H9 (cell line): ENCODE data around the gene INAFM1. TPM values are rescaled to one million over a fixed set of nuclear protein-coding genes. Genes with fewer than 3 reads are reported as not detected.
A peak's percentile ranks its signal among the peaks of the same experiment; 100 is the strongest.

Experiments used
- DNase-seq: peaks from one replicate; pipeline ENCODE4 v3.0.0-alpha.2; 2017
- H2AFZ ChIP-seq: one replicate; pipeline ENCODE4 v1.6.1; 2013; ENCODE audit warnings: mild to moderate bottlenecking, low read length, control low read depth, moderate library complexity
- H2AK5ac ChIP-seq: 2 replicates; pipeline ENCODE4 v1.6.1; 2013; ENCODE audit warnings: low read length, control low read depth, mixed read lengths; ENCODE audit not compliant: insufficient read length
- H2BK120ac ChIP-seq: one replicate; pipeline ENCODE4 v1.6.1; 2013; ENCODE audit warnings: low read depth, mild to moderate bottlenecking, low read length, control low read depth, inconsistent platforms; ENCODE audit not compliant: poor library complexity, severe bottlenecking
- H2BK12ac ChIP-seq: 2 replicates; pipeline ENCODE4 v1.6.1; 2013; ENCODE audit warnings: low read length, control low read depth, mixed read lengths, low read depth; ENCODE audit not compliant: insufficient read length
- H2BK15ac ChIP-seq: 2 replicates; pipeline ENCODE4 v1.6.1; 2013; ENCODE audit warnings: low read depth, low read length, control low read depth
- H2BK20ac ChIP-seq: one replicate; pipeline ENCODE4 v1.6.1; 2013; ENCODE audit warnings: low read depth, mild to moderate bottlenecking, low read length, control low read depth, inconsistent platforms; ENCODE audit not compliant: poor library complexity, severe bottlenecking
- H2BK5ac ChIP-seq: 2 replicates; pipeline ENCODE4 v1.6.1; 2013; ENCODE audit warnings: low read length, control low read depth, mixed read lengths; ENCODE audit not compliant: insufficient read length
- H3K14ac ChIP-seq: 2 replicates; pipeline ENCODE4 v1.6.1; 2013; ENCODE audit warnings: low read length, control low read depth; ENCODE audit not compliant: insufficient read depth
- H3K18ac ChIP-seq: 2 replicates; pipeline ENCODE4 v1.6.1; 2013; ENCODE audit warnings: low read depth, mild to moderate bottlenecking, mixed read lengths, low read length, control low read depth; ENCODE audit not compliant: insufficient read length
- H3K23ac ChIP-seq: 2 replicates; pipeline ENCODE4 v1.6.1; 2013; ENCODE audit warnings: low read length, control low read depth, mixed read lengths, low read depth; ENCODE audit not compliant: insufficient read length
- H3K23me2 ChIP-seq: 2 replicates; pipeline ENCODE4 v1.6.1; 2013; ENCODE audit warnings: low read depth, mild to moderate bottlenecking, mixed read lengths, low read length, control low read depth; ENCODE audit not compliant: insufficient read length, poor library complexity, severe bottlenecking
- H3K27ac ChIP-seq: 2 replicates; pipeline ENCODE4 v1.5.1; 2013; ENCODE audit warnings: low read length, control low read depth, mixed read lengths, low read depth; ENCODE audit not compliant: insufficient read length
- H3K27me3 ChIP-seq: 2 replicates; pipeline ENCODE4 v1.6.1; 2013; ENCODE audit warnings: low read length, control low read depth, inconsistent platforms; ENCODE audit not compliant: insufficient read depth
- H3K4ac ChIP-seq: 2 replicates; pipeline ENCODE4 v1.6.1; 2013; ENCODE audit warnings: low read depth, mild to moderate bottlenecking, control low read depth, inconsistent platforms, low read length, moderate library complexity
- H3K4me1 ChIP-seq: 2 replicates; pipeline ENCODE4 v1.6.1; 2013; ENCODE audit warnings: low read length, control low read depth, inconsistent platforms; ENCODE audit not compliant: insufficient read depth
- H3K4me2 ChIP-seq: 2 replicates; pipeline ENCODE4 v1.6.1; 2013; ENCODE audit warnings: low read length, control low read depth, mixed read lengths; ENCODE audit not compliant: insufficient read length, insufficient read depth
- H3K56ac ChIP-seq: 2 replicates; pipeline ENCODE4 v1.6.1; 2013; ENCODE audit warnings: low read depth, mild to moderate bottlenecking, mixed read lengths, low read length, control low read depth; ENCODE audit not compliant: insufficient read length
- H3K79me1 ChIP-seq: 2 replicates; pipeline ENCODE4 v1.6.1; 2013; ENCODE audit warnings: low read depth, mild to moderate bottlenecking, moderate library complexity, low read length, control low read depth, inconsistent platforms; ENCODE audit not compliant: insufficient read depth, poor library complexity, severe bottlenecking
- H3K79me2 ChIP-seq: 2 replicates; pipeline ENCODE4 v1.6.1; 2013; ENCODE audit warnings: low read length, control low read depth, inconsistent platforms; ENCODE audit not compliant: insufficient read depth
- H3K9ac ChIP-seq: 2 replicates; pipeline ENCODE4 v1.6.1; 2013; ENCODE audit warnings: low read length, control low read depth, mixed read lengths; ENCODE audit not compliant: insufficient read length; ENCODE audit errors: extremely low read depth
- H3K9me3 ChIP-seq: one replicate; pipeline ENCODE4 v1.6.1; 2013; ENCODE audit warnings: low read depth, low read length, inconsistent platforms; ENCODE audit not compliant: control insufficient read depth
- H3T11ph ChIP-seq: one replicate; pipeline ENCODE4 v1.6.1; 2013; ENCODE audit warnings: mild to moderate bottlenecking, low read length, control low read depth, inconsistent platforms
- H4K20me1 ChIP-seq: one replicate; pipeline ENCODE4 v1.6.1; 2013; ENCODE audit not compliant: control insufficient read depth, insufficient read length, insufficient read depth
- H4K5ac ChIP-seq: 2 replicates; pipeline ENCODE4 v1.6.1; 2013; ENCODE audit warnings: low read depth, mild to moderate bottlenecking, mixed read lengths, low read length, control low read depth; ENCODE audit not compliant: insufficient read length
- H4K8ac ChIP-seq: replicated peaks from 2 replicates; pipeline ENCODE4 v1.6.1; 2013; ENCODE audit warnings: low read length, control low read depth, mixed read lengths, low read depth; ENCODE audit not compliant: insufficient read length
- H4K91ac ChIP-seq: 2 replicates; pipeline ENCODE4 v1.6.1; 2013; ENCODE audit warnings: low read depth, mild to moderate bottlenecking, moderate library complexity, mixed read lengths, low read length, control low read depth; ENCODE audit not compliant: insufficient read length
- H3K27ac Mint-ChIP-seq, 3 experiments: 2 replicates in 2 of 3; 3 replicates in 1 of 3; pipeline ENCODE4 v1.8.0; 2020 to 2021; ENCODE audit warnings: mixed read lengths in 3 of 3, mild to moderate bottlenecking in 1 of 3, moderate library complexity in 1 of 3
- H3K27me3 Mint-ChIP-seq: 2 replicates; pipeline ENCODE4 v1.8.0; 2021; ENCODE audit warnings: low read depth, mild to moderate bottlenecking, moderate library complexity, mixed read lengths
- H3K36me3 Mint-ChIP-seq, 3 experiments: 2 replicates in 2 of 3; 3 replicates in 1 of 3; pipeline ENCODE4 v1.8.0; 2020 to 2021; ENCODE audit warnings: low read depth in 3 of 3, mixed read lengths in 3 of 3; ENCODE audit not compliant: insufficient read depth in 1 of 3
- H3K4me1 Mint-ChIP-seq, 2 experiments: 2 replicates each; pipeline ENCODE4 v1.8.0; 2020; ENCODE audit warnings: mixed read lengths in 2 of 2
- H3K4me3 Mint-ChIP-seq, 2 experiments: 2 replicates in 1 of 2; 3 replicates in 1 of 2; pipeline ENCODE4 v1.8.0; 2020 to 2021; ENCODE audit warnings: mild to moderate bottlenecking in 2 of 2, mixed read lengths in 2 of 2, moderate library complexity in 1 of 2
- H3K9me3 Mint-ChIP-seq, 2 experiments: 2 replicates in 1 of 2; 3 replicates in 1 of 2; pipeline ENCODE4 v1.8.0; 2020; ENCODE audit warnings: mild to moderate bottlenecking in 2 of 2, mixed read lengths in 2 of 2, moderate library complexity in 1 of 2
- CTCF ChIP-seq: fragments of 200-600 bp; sonication (generic); conservative IDR thresholded peaks from 3 replicates; pipeline ENCODE4 v1.8.0; 2021; ENCODE audit warnings: antibody characterized with exemption, mild to moderate bottlenecking
- WGBS: extraction: QIAGEN DNeasy Blood & Tissue Kit; methylation state at CpG from one replicate; pipeline ENCODE4 v1.1.7; 2013; ENCODE audit warnings: missing lambda C conversion rate, low lambda C conversion rate, mixed read lengths; ENCODE audit not compliant: insufficient read length; ENCODE audit errors: extremely low coverage; 5-methylcytosine and 5-hydroxymethylcytosine counted together
- total RNA-seq: library from RNA; stranded (reverse); gene quantifications from 2 replicates; pipeline ENCODE4 v1.2.1, GENCODE V29; 2021

INAFM1 gene
- total RNA-seq, 1 experiment from 2014 or later, result 8.5 TPM

- no peak overlapping the region for H3K23ac ChIP-seq
- no peaks in the 10 kb centered on the region for H3K9me3 ChIP-seq
- H3K27me3 ChIP-seq, result peaks cover 2% of the 10 kb centered on the region; the same call in 1 of the 2 replicates
- H2BK120ac ChIP-seq, result no peak overlapping the region
- no peak overlapping the region for H3K56ac ChIP-seq
- H3K4me2 ChIP-seq, result no peak overlapping the region
- no peak overlapping the region for H3K27ac ChIP-seq
- peak; percentile 95 for DNase-seq
- no peaks in the 10 kb centered on the region for H4K20me1 ChIP-seq
- no peak for TF ChIP-seq CTCF
- peaks cover 14% of the 10 kb centered on the region for H3K23me2 ChIP-seq
- H3K9ac ChIP-seq, result no peak overlapping the region
- no peak overlapping the region for H4K5ac ChIP-seq
- no peaks in the 10 kb centered on the region; a peak in 1 of 7 replicates for H3K36me3 Mint-ChIP-seq
- H3K4me1 Mint-ChIP-seq, result peaks cover 17 to 25% of the 10 kb centered on the region in 2 experiments
- no peak overlapping the region for H2BK12ac ChIP-seq
- no peak overlapping the region for H4K91ac ChIP-seq
- no peak overlapping the region for H2AFZ ChIP-seq
- H2AK5ac ChIP-seq, result no peak overlapping the region
- no peak overlapping the region for H2BK20ac ChIP-seq
- no peak overlapping the region for H4K8ac ChIP-seq
- H3T11ph ChIP-seq, result no peak overlapping the region
- H3K4me1 ChIP-seq, result peaks cover 3% of the 10 kb centered on the region; the same call in 1 of the 2 replicates
- WGBS, result no CpG with 5 or more reads among the region's 27 CpGs
- peak overlapping the region; percentile 22 for H3K18ac ChIP-seq
- H3K27me3 Mint-ChIP-seq, result peaks cover 26% of the 10 kb centered on the region
- peaks cover 0 to under 1% of the 10 kb centered on the region in 2 experiments; a peak in 2 of 5 replicates for H3K9me3 Mint-ChIP-seq
- no peak overlapping the region for H2BK15ac ChIP-seq
- peak overlapping the region in 1 of 2 experiments; percentile 27; a peak in 1 of 5 replicates for H3K4me3 Mint-ChIP-seq
- H3K14ac ChIP-seq, result peak overlapping the region; percentile 33; the same call in 1 of the 2 replicates
- H3K79me1 ChIP-seq, result no peaks in the 10 kb centered on the region
- H2BK5ac ChIP-seq, result no peak overlapping the region
- no peak overlapping the region for H3K27ac Mint-ChIP-seq
- no peaks in the 10 kb centered on the region for H3K79me2 ChIP-seq
- no peak overlapping the region for H3K4ac ChIP-seq
Observed at GRCh38 chr19:47240996-47241918, 33.4 kb upstream of the INAFM1 start.
